ELR (cell line): ENCODE data around the gene NIN.
"Not testable (repeated sequence)": the region's sequence is repeated elsewhere in the genome, so short reads cannot be mapped to it uniquely, and the experiment has no call there.

ENCODE experiments used
- DNase-seq: peaks from one replicate; pipeline ENCODE4 v3.0.0-alpha.2; 2015; ENCODE audit warnings: low read depth

Gene NIN

GRCh38 chr14:50717811-50718210 is 113.2 kb downstream of the NIN start:
- no peak for DNase-seq

- DNase-seq = peak; percentile 58
These were observed 116.4 kb downstream of the NIN start for GRCh38 chr14:50714450-50715073.

- DNase-seq = no peak
These were observed 119.9 kb downstream of the NIN start for GRCh38 chr14:50711043-50711442.

GRCh38 chr14:50705026-50705593 is 125.9 kb downstream of the NIN start:
- no peak for DNase-seq

GRCh38 chr14:50704454-50705010 is 126.4 kb downstream of the NIN start:
- DNase-seq = no peak

GRCh38 chr14:50697659-50698290 is 133.2 kb downstream of the NIN start:
- DNase-seq = peak; percentile 22

GRCh38 chr14:50694260-50694659 is 136.7 kb downstream of the NIN start:
- not testable (repeated sequence) for DNase-seq

- DNase-seq = no peak
These were observed 142.1 kb downstream of the NIN start for GRCh38 chr14:50688875-50689274.

GRCh38 chr14:50679674-50680073 is 151.3 kb downstream of the NIN start:
- DNase-seq = no peak

GRCh38 chr14:50678163-50678562 is 152.8 kb downstream of the NIN start:
- peak; percentile 15 for DNase-seq

GRCh38 chr14:50677527-50678063 is 153.4 kb downstream of the NIN start:
- peak; percentile 86 for DNase-seq

- DNase-seq = no peak
These were observed 154.0 kb downstream of the NIN start for GRCh38 chr14:50676814-50677516.

GRCh38 chr14:50675597-50675996 is 155.4 kb downstream of the NIN start:
- DNase-seq = peak; percentile 70

- no peak for DNase-seq
These were observed 160.1 kb downstream of the NIN start for GRCh38 chr14:50670866-50671256.

GRCh38 chr14:50670196-50670865 is 160.6 kb downstream of the NIN start:
- DNase-seq = peak; percentile 41
